ENCODE results near the gene ATF7.
"Not testable (repeated sequence)": the region's sequence is repeated elsewhere in the genome, so short reads cannot be mapped to it uniquely, and the experiment has no call there.

Gene ATF7

DNA sequence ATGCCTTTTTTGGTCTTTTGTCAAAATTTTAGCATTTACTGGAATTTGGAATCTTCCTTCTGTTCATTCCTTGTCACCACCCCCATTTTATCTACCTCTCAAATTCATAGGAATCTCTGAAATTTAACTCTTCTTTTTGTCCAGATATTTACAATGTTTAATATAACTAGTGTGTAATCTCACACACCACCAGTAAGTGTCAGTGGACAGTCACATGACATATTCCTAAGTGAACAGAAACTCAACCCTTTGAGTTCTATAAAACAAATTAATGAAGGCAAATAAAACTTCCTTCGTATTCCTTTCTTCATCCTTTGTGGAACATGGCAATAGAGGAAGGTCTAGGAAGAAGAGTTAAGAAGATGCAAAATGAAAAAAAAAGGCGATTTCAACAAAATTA, 26.6 kb downstream of the ATF7 start:
- TF ChIP-seq CTCF (conservative IDR thresholded peaks at IDR 0.05; ENCODE audit: low read depth, low read length), result no peak
- DNase-seq (ENCODE audit: low read depth), result no peak
- H3K4me3 ChIP-seq (ENCODE audit: low read length), result no peak overlapping the region

DNA sequence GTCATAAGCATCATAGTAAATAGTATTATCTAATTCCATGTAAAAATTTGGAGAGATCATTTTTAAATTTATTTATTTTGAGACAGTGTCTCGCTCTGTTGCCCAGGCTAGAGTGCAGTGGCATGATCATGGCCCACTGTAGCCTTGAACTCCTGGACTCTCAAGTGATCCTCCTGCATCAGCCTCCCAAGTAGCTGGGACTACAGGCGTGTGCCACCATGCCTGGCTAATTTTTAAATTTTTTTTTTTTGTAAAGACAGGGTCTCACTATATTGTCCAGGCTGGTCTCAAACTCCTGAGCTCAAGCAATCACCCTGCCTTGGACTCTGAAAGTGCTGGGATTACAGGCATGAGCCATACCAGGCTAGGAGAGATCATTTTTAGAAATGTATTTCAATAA, 27.2 kb downstream of the ATF7 start:
- DNase-seq (ENCODE audit: low read depth); H3K4me3 ChIP-seq (ENCODE audit: low read length): not testable (repeated sequence)

DNA sequence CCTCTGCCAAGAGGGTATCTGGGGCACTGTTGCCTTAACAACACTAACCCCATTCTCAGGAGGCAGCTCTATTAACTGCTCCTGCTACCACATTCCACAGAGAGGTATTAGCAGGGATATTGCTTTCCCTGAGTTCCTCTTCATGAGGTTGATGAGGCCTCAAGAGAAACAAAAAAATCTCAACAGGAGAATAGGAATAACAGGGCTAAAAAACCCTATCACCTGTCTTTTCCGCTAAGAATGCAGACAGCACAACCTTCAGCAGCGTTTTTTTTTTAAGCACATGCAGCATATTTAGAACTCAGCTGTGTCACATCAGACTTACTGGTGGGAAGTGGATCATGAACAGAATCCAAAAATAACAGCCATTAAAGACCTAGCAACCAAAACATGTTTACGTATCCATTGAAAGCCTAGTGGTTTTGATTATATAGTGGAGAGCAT, 29.2 kb downstream of the ATF7 start:
- peak; percentile 20 for DNase-seq (ENCODE audit: low read depth)
- H3K4me3 ChIP-seq (ENCODE audit: low read length), result no peak overlapping the region
- TF ChIP-seq CTCF (conservative IDR thresholded peaks at IDR 0.05; ENCODE audit: low read depth, low read length), result no peak

- no peak for TF ChIP-seq CTCF (conservative IDR thresholded peaks at IDR 0.05; ENCODE audit: low read depth, low read length)
- H3K4me3 ChIP-seq (ENCODE audit: low read length), result no peak overlapping the region
- no peak for DNase-seq (ENCODE audit: low read depth)
These were observed 31.1 kb downstream of the ATF7 start for GRCh38 chr12:53594897-53595615.

GRCh38 chr12:53593707-53594106, 32.5 kb downstream of the ATF7 start:
- no peak for TF ChIP-seq CTCF (conservative IDR thresholded peaks at IDR 0.05; ENCODE audit: low read depth, low read length)
- no peak overlapping the region for H3K4me3 ChIP-seq (ENCODE audit: low read length)
- DNase-seq (ENCODE audit: low read depth), result no peak

DNA sequence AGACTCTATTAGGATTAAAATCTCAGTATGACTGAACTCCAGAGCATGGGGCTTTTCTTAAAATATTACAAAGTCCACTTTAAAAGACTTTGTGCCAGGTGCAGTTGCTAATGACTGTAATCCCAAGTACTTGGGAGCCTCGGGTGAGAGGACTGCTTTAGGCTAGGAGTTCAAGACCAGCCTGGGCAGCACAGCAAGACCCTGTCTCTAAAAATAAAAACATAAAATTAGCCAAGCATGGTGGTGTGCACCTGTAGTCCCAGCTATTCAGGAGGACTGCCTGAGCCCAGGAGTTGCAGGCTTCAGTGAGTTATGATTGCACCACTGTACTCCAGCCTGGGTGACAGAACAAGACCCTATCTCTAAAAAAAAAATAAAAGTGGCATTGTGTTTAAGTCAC, 33.2 kb downstream of the ATF7 start:
- H3K4me3 ChIP-seq (ENCODE audit: low read length), result no peak overlapping the region
- no peak for DNase-seq (ENCODE audit: low read depth)
- no peak for TF ChIP-seq CTCF (conservative IDR thresholded peaks at IDR 0.05; ENCODE audit: low read depth, low read length)

DNA sequence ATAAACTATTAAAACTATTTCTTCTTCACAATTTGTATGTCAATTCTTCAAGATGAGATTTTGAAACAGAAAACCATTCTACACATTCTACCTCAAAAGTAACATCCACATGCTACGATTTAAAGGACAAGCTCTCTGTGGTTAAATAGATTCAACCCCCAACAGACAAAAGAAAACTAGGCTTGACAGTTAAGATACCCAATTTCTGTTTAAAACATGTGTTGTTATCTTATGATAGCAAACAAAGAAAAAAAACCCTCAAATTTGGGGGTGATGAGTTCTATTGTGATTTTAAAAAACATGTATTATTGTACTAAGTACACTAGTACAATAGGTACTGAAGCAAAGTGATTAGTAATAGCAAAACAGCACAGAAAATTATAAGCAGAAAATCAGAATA, 33.8 kb downstream of the ATF7 start:
- TF ChIP-seq CTCF (conservative IDR thresholded peaks at IDR 0.05; ENCODE audit: low read depth, low read length), result no peak
- H3K4me3 ChIP-seq (ENCODE audit: low read length), result no peak overlapping the region
- no peak for DNase-seq (ENCODE audit: low read depth)

Data from retinal pigment epithelial cell (primary cell).